ENCODE measurements around the gene PVALEF.

DNA sequence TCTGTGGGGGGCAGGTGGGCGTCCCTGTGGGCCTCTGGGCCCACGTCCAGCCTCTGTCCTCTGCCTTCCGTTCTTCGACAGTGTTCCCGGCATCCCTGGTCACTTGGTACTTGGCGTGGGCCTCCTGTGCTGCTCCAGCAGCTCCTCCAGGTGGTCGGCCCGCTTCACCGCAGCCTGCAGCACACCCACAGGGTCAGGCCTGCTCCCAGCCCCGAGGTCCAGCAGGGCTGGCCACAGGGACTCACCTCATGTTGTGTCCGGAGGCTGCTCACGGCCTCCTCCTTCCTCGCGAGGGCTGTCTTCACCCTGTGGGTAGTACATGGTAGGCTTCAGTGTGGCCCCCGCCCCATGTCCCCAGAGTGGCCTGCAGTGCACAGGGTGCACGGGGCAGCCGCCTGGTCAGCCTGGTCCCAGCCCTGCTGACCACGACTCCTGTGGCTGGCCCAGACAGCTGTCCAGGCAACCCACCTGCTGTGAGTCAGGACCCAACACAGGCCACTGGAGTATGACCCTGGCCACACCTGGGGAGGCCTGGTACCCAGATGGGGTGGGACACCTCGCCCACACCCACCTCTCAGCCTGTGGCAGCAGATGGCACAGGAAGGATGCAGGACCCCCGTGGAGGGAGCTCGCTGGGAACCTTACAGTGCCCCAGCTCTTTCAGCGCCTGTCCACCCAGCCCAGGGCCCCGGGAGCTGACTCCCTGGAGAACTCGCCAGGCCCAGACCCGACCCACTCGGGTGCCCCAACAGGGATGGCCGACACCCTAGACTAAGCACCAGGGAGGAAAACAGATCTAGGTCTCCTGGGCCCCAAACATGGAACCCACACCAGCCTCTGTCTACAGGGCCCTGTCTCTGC lies 24.6 kb downstream of the PVALEF start:
- TF ChIP-seq, protein P1, sequence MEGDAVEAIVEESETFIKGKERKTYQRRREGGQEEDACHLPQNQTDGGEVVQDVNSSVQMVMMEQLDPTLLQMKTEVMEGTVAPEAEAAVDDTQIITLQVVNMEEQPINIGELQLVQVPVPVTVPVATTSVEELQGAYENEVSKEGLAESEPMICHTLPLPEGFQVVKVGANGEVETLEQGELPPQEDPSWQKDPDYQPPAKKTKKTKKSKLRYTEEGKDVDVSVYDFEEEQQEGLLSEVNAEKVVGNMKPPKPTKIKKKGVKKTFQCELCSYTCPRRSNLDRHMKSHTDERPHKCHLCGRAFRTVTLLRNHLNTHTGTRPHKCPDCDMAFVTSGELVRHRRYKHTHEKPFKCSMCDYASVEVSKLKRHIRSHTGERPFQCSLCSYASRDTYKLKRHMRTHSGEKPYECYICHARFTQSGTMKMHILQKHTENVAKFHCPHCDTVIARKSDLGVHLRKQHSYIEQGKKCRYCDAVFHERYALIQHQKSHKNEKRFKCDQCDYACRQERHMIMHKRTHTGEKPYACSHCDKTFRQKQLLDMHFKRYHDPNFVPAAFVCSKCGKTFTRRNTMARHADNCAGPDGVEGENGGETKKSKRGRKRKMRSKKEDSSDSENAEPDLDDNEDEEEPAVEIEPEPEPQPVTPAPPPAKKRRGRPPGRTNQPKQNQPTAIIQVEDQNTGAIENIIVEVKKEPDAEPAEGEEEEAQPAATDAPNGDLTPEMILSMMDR (IDR thresholded peaks at IDR 0.05) = no peak
- no peak for TF ChIP-seq POLR2A (IDR thresholded peaks at IDR 0.05)
